ENCODE data around the gene IL20. TPM values are rescaled to one million over a fixed set of nuclear protein-coding genes. Genes with fewer than 3 reads are reported as not detected.

IL20 gene
- total and polyA plus RNA-seq, 2 of the 8 experiments (the other 6 are each of a cell fraction or from before 2014, with no cell fraction given), result not detected

GRCh38 chr1:206866062-206866461 is 639 bp downstream of the IL20 start:
- no peak for FAIRE-seq
- ChIA-PET POLR2A (ENCODE audit: partially characterized antibody) (no interaction called here), CTCF (ENCODE audit: partially characterized antibody) (interaction anchor here (1.2 to 5.7 kb wide), 20 partner anchors 10 to 197 kb away, joined by 3 to 49 read pairs (median 6); partner anchors contain the start of gene IL24)
- WGBS, 2 experiments (ENCODE audit: extremely low coverage in 1 of 2, insufficient coverage in 1 of 2, insufficient read length in 1 of 2, insufficient replicate concordance in 2 of 2, low coverage in 1 of 2, low lambda C conversion rate in 2 of 2, missing lambda C conversion rate in 1 of 2), result 78% methylated on average over 2 of the region's 2 CpGs; no CpG with 5 or more reads in 1 of the 2 experiments
- no peak overlapping the region for H3K4me2 ChIP-seq (ENCODE audit: insufficient read depth in 1 of 2, low read depth in 2 of 2, low read length in 2 of 2)
- no peak overlapping the region for H3K14ac ChIP-seq (ENCODE audit: insufficient read length)
- no peak overlapping the region for H2BK5ac ChIP-seq (ENCODE audit: low read depth, low read length)
- H3K79me1 ChIP-seq (ENCODE audit: low read depth, low read length), result no peaks in the 10 kb centered on the region
- H2BK15ac ChIP-seq (ENCODE audit: low read length), result no peak overlapping the region
- H3K18ac ChIP-seq (ENCODE audit: extremely low read depth, low read length), result no peak overlapping the region
- H3K4me1 ChIP-seq (replicated peaks in 1 of 4; ENCODE audit: control insufficient read depth in 3 of 4, insufficient read depth in 4 of 4, low read length in 3 of 4), result no peaks in the 10 kb centered on the region
- H3K4ac ChIP-seq (replicated peaks; ENCODE audit: insufficient read length, low read depth, low read length), result no peak overlapping the region
- H3K9me3 ChIP-seq (ENCODE audit: insufficient read depth in 2 of 2, low read depth in 1 of 2, low read length in 1 of 2), result no peaks in the 10 kb centered on the region
- H3K56ac ChIP-seq (replicated peaks; ENCODE audit: insufficient read length, low read depth, low read length), result no peak overlapping the region
- no peak overlapping the region for H2AK5ac ChIP-seq (ENCODE audit: low read depth, low read length)
- H3K4me3 ChIP-seq (ENCODE audit: extremely low read depth in 1 of 4, insufficient read depth in 2 of 4, low read depth in 3 of 4, low read length in 4 of 4), result no peak overlapping the region
- no peak overlapping the region for H4K5ac ChIP-seq (ENCODE audit: insufficient read length, low read depth, low read length)
- H3K27ac ChIP-seq (ENCODE audit: low read depth, low read length), result no peak overlapping the region
- DNase-seq (ENCODE audit: low read depth in 1 of 2, low spot score in 2 of 2), result no peak
- H3K23me2 ChIP-seq (ENCODE audit: low read depth, low read length), result no peaks in the 10 kb centered on the region
- no peak overlapping the region for H2BK12ac ChIP-seq (ENCODE audit: low read depth, low read length)
- no peak overlapping the region for H3K23ac ChIP-seq (ENCODE audit: insufficient read length)
- no peak overlapping the region for H4K8ac ChIP-seq (ENCODE audit: extremely low read depth, insufficient read depth, low read length)
- TF ChIP-seq CTCF (IDR thresholded peaks at IDR 0.05; ENCODE audit: control extremely low read depth in 1 of 3, insufficient read depth in 1 of 3, low read depth in 1 of 3, low read length in 3 of 3) (no peak), KDM1A (IDR thresholded peaks at IDR 0.05; ENCODE audit: borderline replicate concordance, low read length) (no peak), MAFK (IDR thresholded peaks at IDR 0.05; ENCODE audit: low read depth, low read length) (no peak), TBP (IDR thresholded peaks at IDR 0.05; ENCODE audit: low read depth, low read length) (no peak), CHD1 (IDR thresholded peaks at IDR 0.05; ENCODE audit: low read depth, low read length) (no peak), USF2 (IDR thresholded peaks at IDR 0.05; ENCODE audit: low read length) (no peak), SUZ12 (IDR thresholded peaks at IDR 0.05; ENCODE audit: low read length) (no peak), KDM4A (IDR thresholded peaks at IDR 0.05; ENCODE audit: low read depth, low read length, severe bottlenecking) (no peak)
- H4K20me1 ChIP-seq (replicated peaks in 1 of 2; ENCODE audit: control insufficient read depth in 1 of 2, insufficient read depth in 2 of 2, low read length in 2 of 2), result no peaks in the 10 kb centered on the region
- H2BK120ac ChIP-seq (replicated peaks; ENCODE audit: low read depth, low read length), result no peak overlapping the region
- no peaks in the 10 kb centered on the region for H3K79me2 ChIP-seq (ENCODE audit: control insufficient read depth in 1 of 2, insufficient read depth in 2 of 2, low read length in 2 of 2)
- peaks cover 0 to 2% (median 0%) of the 10 kb centered on the region in 4 experiments; a peak in 1 of 7 replicates for H3K27me3 ChIP-seq (replicated peaks in 1 of 4; ENCODE audit: control insufficient read depth in 3 of 4, extremely low read depth in 1 of 4, insufficient read depth in 3 of 4, low read length in 3 of 4)
- no peak overlapping the region for H2BK20ac ChIP-seq (ENCODE audit: low read length)
- no peak overlapping the region for H3K9ac ChIP-seq (replicated peaks in 1 of 4; ENCODE audit: extremely low read depth in 1 of 4, low read depth in 3 of 4, low read length in 3 of 4)
- H4K91ac ChIP-seq (replicated peaks; ENCODE audit: insufficient read length, low read length), result no peak overlapping the region
- no peak overlapping the region for H2AFZ ChIP-seq (ENCODE audit: low read length)
- H3K36me3 ChIP-seq (ENCODE audit: control insufficient read depth in 2 of 4, insufficient read depth in 4 of 4, low read length in 3 of 4), result no peaks in the 10 kb centered on the region

Data from H1 (cell line).